K562 (cell line): ENCODE results near the gene DYNLL1. TPM values are rescaled to one million over a fixed set of nuclear protein-coding genes. Genes with fewer than 3 reads are reported as not detected.

Experiments
- CAMTA2 ChIP-seq: fragments of 250-450 bp; sonication (Bioruptor Pico); conservative IDR thresholded peaks from 2 replicates; pipeline ENCODE4 v1.5.1; 2022
- CSDE1 ChIP-seq, 2 experiments: fragments of 450-650 bp; IDR thresholded peaks; 2 replicates each; pipeline ENCODE4 v1.6.1; 2016; ENCODE audit warnings: mild to moderate bottlenecking in 1 of 2
- ELF1 ChIP-seq: fragments of 200-800 bp; sonication (Bioruptor generic); IDR thresholded peaks from 2 replicates; pipeline ENCODE4 v1.6.1; 2016; ENCODE audit warnings: missing genetic modification characterization, missing compliant biosample characterization
- ESRRA ChIP-seq: fragments of 450-650 bp; IDR thresholded peaks from 2 replicates; pipeline ENCODE4 v1.6.1; 2014; ENCODE audit warnings: low read depth, mild to moderate bottlenecking, moderate library complexity, borderline replicate concordance
- EZH2 ChIP-seq: IDR thresholded peaks from 2 replicates; pipeline ENCODE4 v1.6.1; 2012; ENCODE audit warnings: low read depth, mild to moderate bottlenecking, inconsistent platforms, low read length, borderline replicate concordance
- FOXA3 ChIP-seq, 2 experiments: fragments of 450-650 bp in 1 of 2; sonication (generic) in 1 of 2; formaldehyde crosslinking; IDR thresholded peaks in 1 of 2; conservative IDR thresholded peaks in 1 of 2; 2 replicates each; pipeline versions ENCODE4 v1.4.0 to v1.8.0; 2020 to 2022; ENCODE audit warnings: mild to moderate bottlenecking in 2 of 2, missing genetic modification reagents in 1 of 2
- FOXJ3 ChIP-seq: sonication (generic); formaldehyde crosslinking; IDR thresholded peaks from 2 replicates; pipeline ENCODE4 v1.4.0; 2020; ENCODE audit warnings: mild to moderate bottlenecking, missing genetic modification reagents
- KAT2B ChIP-seq: IDR thresholded peaks from one replicate; pipeline ENCODE4 v1.6.1; 2012; ENCODE audit warnings: low read depth, mild to moderate bottlenecking, control low read depth, inconsistent platforms, low read length, moderate library complexity
- MYC ChIP-seq, 2 experiments: fragments of 250-450 bp in 1 of 2; sonication (Bioruptor Pico) in 1 of 2; IDR thresholded peaks; 2 replicates each; pipeline versions ENCODE4 v1.5.1 to v1.6.1; 2012 to 2021; ENCODE audit warnings: low read depth in 2 of 2, borderline replicate concordance in 1 of 2, improper control_type of control experiment in 1 of 2, low read length in 1 of 2, mild to moderate bottlenecking in 1 of 2, moderate library complexity in 1 of 2
- PKNOX1 ChIP-seq: fragments of 450-650 bp; IDR thresholded peaks from 2 replicates; pipeline ENCODE4 v1.6.1; 2016
- RCOR1 ChIP-seq, 2 experiments: IDR thresholded peaks; 2 replicates each; pipeline ENCODE4 v1.6.1; 2012; ENCODE audit warnings: low read depth in 2 of 2, low read length in 2 of 2, borderline replicate concordance in 1 of 2, improper control_type of control experiment in 1 of 2
- SMAD1 ChIP-seq: fragments of 150-350 bp; IDR thresholded peaks from 2 replicates; pipeline ENCODE4 v1.6.1; 2014; ENCODE audit warnings: low read length, low read depth; ENCODE audit not compliant: partially characterized antibody
- SOX6 ChIP-seq: fragments of 450-650 bp; IDR thresholded peaks from 2 replicates; pipeline ENCODE4 v1.6.1; 2014; ENCODE audit warnings: mild to moderate bottlenecking
- SRSF3 ChIP-seq: fragments of 200-400 bp; formaldehyde crosslinking; IDR thresholded peaks from 2 replicates; pipeline ENCODE4 v1.6.1; 2016; ENCODE audit warnings: mild to moderate bottlenecking, low read length, moderate library complexity; ENCODE audit not compliant: insufficient read depth
- TRIM25 ChIP-seq: fragments of 450-650 bp; IDR thresholded peaks from 2 replicates; pipeline ENCODE4 v1.7.0; 2016; ENCODE audit warnings: borderline replicate concordance
- ZBTB5 ChIP-seq: fragments of 450-650 bp; IDR thresholded peaks from 2 replicates; pipeline ENCODE4 v1.6.1; 2017; ENCODE audit warnings: antibody characterized with exemption
- ZNF274 ChIP-seq: IDR thresholded peaks from 2 replicates; pipeline ENCODE4 v1.6.1; 2011; ENCODE audit warnings: low read depth, mild to moderate bottlenecking, low read length, moderate library complexity, borderline replicate concordance
- ZNF347 ChIP-seq: fragments of 450-650 bp; formaldehyde crosslinking; IDR thresholded peaks from 2 replicates; pipeline ENCODE4 v1.4.0; 2020; ENCODE audit warnings: low read depth, mild to moderate bottlenecking, moderate library complexity
- polyA plus RNA-seq, 8 experiments: library from polyadenylated mRNA; depleted of rRNA in 4 of 8; stranded (reverse) in 5 of 8; unstranded in 3 of 8; fragments of >200 nt; fragmentation: Nextera tagmentation in 2 of 8; fragmentation: Illumina TruSeq in 1 of 8; extraction: Ambion mirVana in 2 of 8; extraction: Trizol in 1 of 8; gene quantifications; 2 replicates each; pipeline versions ENCODE4 v1.2.1 to v1.2.3, GENCODE V29; 2011 to 2014; ENCODE audit warnings: inconsistent platforms in 1 of 8, missing spikeins in 1 of 8
- total RNA-seq, 7 experiments: library from RNA; depleted of rRNA in 6 of 7; stranded (reverse); fragments of >200 nt in 6 of 7; fragmentation: Illumina TruSeq in 2 of 7; extraction: Trizol in 2 of 7; gene quantifications; 2 replicates each; pipeline versions ENCODE4 v1.2.1 to v1.2.3, GENCODE V29; 2011 to 2021; ENCODE audit warnings: low replicate concordance in 1 of 7
- TF ChIP-seq, protein P1 (sequence below): fragments of 450-650 bp; IDR thresholded peaks from 2 replicates; pipeline ENCODE4 v1.6.1; 2016; ENCODE audit warnings: missing biosample characterization, missing genetic modification characterization
- TF ChIP-seq, protein P2 (sequence below): fragments of 450-650 bp; conservative IDR thresholded peaks from 2 replicates; pipeline ENCODE4 v1.6.1; 2016; ENCODE audit warnings: missing genetic modification characterization, low read depth, mild to moderate bottlenecking, missing compliant biosample characterization, moderate library complexity

DYNLL1 gene
- total and polyA plus RNA-seq, 9 of the 15 experiments (the other 6 are each of a cell fraction or from before 2014, with no cell fraction given): 303 to 1,112 (median 468) TPM

DNA sequence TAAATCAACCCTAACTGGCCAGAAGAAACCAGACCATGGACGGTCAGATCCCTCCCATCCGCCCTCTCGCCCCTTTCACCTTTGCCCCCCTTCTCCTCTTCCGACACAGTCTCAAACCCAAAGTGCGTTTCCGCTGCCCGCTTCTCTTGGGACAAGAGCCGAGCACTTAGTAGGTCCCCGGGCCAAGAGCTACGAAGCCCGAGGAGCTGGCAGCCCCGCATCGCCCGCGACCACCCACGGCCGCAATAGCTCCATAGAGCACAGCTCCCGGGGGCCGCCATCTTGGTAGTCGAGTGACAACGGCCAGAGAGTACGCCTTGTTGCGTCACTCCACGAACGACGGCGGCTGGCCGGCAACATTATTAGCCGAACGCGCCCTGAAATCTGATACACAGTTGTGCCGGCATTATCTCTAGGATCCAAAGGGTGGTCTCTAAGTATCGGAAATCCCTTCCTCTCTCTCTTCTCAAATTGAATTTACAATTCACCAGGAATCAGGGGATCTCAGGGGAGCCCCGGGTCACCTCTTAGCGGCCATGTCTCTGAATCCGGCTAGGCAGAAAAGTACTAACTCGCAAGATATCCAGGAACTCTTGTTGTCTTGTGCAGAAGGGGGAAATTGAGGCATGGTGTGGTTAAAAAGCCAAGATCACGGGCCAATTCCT, 33.1 kb downstream of the DYNLL1 start, which contains the start of gene COQ5 (continued):
- TF ChIP-seq, protein P1, sequence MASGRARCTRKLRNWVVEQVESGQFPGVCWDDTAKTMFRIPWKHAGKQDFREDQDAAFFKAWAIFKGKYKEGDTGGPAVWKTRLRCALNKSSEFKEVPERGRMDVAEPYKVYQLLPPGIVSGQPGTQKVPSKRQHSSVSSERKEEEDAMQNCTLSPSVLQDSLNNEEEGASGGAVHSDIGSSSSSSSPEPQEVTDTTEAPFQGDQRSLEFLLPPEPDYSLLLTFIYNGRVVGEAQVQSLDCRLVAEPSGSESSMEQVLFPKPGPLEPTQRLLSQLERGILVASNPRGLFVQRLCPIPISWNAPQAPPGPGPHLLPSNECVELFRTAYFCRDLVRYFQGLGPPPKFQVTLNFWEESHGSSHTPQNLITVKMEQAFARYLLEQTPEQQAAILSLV (tag): peak; percentile 90
- no peak for TF ChIP-seq SRSF3
- TF ChIP-seq ESRRA: peak; percentile 72
- 0 out of 4 replicates have a peak, but pooled peaks of 1 of the 2 experiments have one; percentile 33 for TF ChIP-seq FOXA3 (CRISPR knock-in tag; conservative IDR thresholded peaks at IDR 0.05 in 1 of 2, IDR thresholded peaks at IDR 0.05 in 1 of 2)
- TF ChIP-seq CSDE1 (IDR thresholded peaks at IDR 0.05): peak in 1 of 2 experiments; percentile 78; a peak in 2 of 4 replicates
- no peak; the same call in 1 of the 2 replicates for TF ChIP-seq ELF1 (tag)
- peak; percentile 69; the same call in 1 of the 2 replicates for TF ChIP-seq SOX6
- TF ChIP-seq ZBTB5: no peak; the same call in 1 of the 2 replicates
- TF ChIP-seq KAT2B: no peak
- no peak for TF ChIP-seq EZH2
- TF ChIP-seq ZNF274: no peak
- peak; percentile 74 for TF ChIP-seq PKNOX1
- TF ChIP-seq RCOR1 (IDR thresholded peaks at IDR 0.05; ENCODE audit: borderline replicate concordance in 1 of 2, low read depth in 2 of 2, low read length in 2 of 2): peak in 1 of 2 experiments; percentile 55; a peak in 1 of 4 replicates
- 0 out of 2 replicates have a peak, but pooled peaks have one; percentile 2 for TF ChIP-seq TRIM25
- TF ChIP-seq, protein P2, sequence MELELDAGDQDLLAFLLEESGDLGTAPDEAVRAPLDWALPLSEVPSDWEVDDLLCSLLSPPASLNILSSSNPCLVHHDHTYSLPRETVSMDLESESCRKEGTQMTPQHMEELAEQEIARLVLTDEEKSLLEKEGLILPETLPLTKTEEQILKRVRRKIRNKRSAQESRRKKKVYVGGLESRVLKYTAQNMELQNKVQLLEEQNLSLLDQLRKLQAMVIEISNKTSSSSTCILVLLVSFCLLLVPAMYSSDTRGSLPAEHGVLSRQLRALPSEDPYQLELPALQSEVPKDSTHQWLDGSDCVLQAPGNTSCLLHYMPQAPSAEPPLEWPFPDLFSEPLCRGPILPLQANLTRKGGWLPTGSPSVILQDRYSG (tag): no peak; the same call in 1 of the 2 replicates
- TF ChIP-seq MYC (IDR thresholded peaks at IDR 0.05; ENCODE audit: low read depth, low read length): peak; percentile 81; the same call in 1 of the 2 replicates
- no peak for TF ChIP-seq MYC (CRISPR knock-in tag; IDR thresholded peaks at IDR 0.05; ENCODE audit: borderline replicate concordance, low read depth)
- no peak for TF ChIP-seq FOXJ3 (CRISPR knock-in tag)
- TF ChIP-seq CAMTA2: no peak
- TF ChIP-seq ZNF347 (CRISPR knock-in tag): no peak
- peak; percentile 36 for TF ChIP-seq SMAD1
